Neural progenitor cell (in vitro differentiated cells): ENCODE measurements around the gene ZMIZ2.

ENCODE experiments used
- EZH2phosphoT487 ChIP-seq: fragments of 200-600 bp; sonication (generic); IDR thresholded peaks from 2 replicates; pipeline ENCODE4 v1.6.1; 2017; ENCODE audit warnings: antibody characterized with exemption
- TF ChIP-seq, protein P1 (sequence below): fragments of 200-600 bp; sonication (generic); IDR thresholded peaks from 2 replicates; pipeline ENCODE4 v1.5.1; 2017; ENCODE audit warnings: antibody characterized with exemption, mild to moderate bottlenecking

DNA sequence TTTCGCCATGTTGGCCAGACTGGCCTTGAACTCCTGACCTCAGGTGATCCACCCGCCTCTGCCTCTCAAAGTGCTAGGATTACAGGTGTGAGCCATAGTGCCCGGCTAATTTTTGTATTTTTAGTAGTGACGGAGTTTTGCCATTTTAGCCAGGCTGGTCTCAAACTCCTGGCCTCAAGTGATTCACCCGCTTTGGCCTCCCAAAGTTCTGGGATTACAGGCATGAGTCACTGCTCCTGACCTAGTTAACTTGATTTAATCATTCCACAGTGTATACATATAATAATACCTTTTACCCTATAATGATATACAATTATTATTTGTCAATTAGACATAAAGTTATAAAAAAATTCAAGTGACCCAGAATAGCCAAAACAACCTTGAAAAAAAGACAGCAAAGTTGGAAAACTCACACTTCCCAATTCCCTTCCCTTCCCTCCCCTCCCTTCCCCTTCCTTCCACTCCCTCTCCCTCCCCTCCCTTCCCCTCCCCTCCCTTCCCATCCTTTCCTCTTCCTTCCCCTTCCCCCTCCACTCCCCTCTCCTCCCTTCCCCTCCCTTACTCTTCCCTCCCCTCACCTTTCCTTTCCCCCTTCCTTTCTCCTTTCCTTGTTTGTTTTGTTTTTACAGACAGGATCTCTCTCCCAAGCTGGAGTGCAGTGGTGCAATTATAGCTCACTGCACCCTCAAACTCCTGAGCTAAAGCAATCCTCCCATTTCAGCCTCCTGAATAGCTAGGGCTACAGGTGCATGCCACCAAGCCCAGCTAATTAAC is 14.8 kb upstream of the ZMIZ2 start:
- TF ChIP-seq, protein P1, sequence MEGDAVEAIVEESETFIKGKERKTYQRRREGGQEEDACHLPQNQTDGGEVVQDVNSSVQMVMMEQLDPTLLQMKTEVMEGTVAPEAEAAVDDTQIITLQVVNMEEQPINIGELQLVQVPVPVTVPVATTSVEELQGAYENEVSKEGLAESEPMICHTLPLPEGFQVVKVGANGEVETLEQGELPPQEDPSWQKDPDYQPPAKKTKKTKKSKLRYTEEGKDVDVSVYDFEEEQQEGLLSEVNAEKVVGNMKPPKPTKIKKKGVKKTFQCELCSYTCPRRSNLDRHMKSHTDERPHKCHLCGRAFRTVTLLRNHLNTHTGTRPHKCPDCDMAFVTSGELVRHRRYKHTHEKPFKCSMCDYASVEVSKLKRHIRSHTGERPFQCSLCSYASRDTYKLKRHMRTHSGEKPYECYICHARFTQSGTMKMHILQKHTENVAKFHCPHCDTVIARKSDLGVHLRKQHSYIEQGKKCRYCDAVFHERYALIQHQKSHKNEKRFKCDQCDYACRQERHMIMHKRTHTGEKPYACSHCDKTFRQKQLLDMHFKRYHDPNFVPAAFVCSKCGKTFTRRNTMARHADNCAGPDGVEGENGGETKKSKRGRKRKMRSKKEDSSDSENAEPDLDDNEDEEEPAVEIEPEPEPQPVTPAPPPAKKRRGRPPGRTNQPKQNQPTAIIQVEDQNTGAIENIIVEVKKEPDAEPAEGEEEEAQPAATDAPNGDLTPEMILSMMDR = no peak
- TF ChIP-seq EZH2phosphoT487 = no peak
